Caco-2 (cell line): ENCODE data around the gene EPHB1. TPM values are rescaled to one million over a fixed set of nuclear protein-coding genes. Genes with fewer than 3 reads are reported as not detected.

ENCODE experiments used
- BruUV-seq: library from RNA; stranded (reverse); fragments of 400-500 nt; replicated peaks from 2 replicates; lab custom pipeline; 2021; lab: Mats Ljungman, UMichigan
- CTCF ChIA-PET: fragments of 300-600 bp; sonication (Branson Sonifier 250); formaldehyde crosslinking; loops from one replicate; lab custom pipeline; 2022; ENCODE audit warnings: antibody characterized with exemption; lab: Charles Lee
- POLR2A ChIA-PET: fragments of 300-600 bp; sonication (Branson Sonifier 250); formaldehyde crosslinking; loops from one replicate; lab custom pipeline; 2022; ENCODE audit warnings: antibody characterized with exemption; lab: Charles Lee
- DNase-seq, 2 experiments: peaks; one replicate each; pipeline versions ENCODE4 v3.0.0 to v3.0.0-alpha.2; 2020 to 2022
- H3K27me3 ChIP-seq: replicated peaks from 2 replicates; pipeline ENCODE4 v1.6.0; 2011; ENCODE audit warnings: low read length; ENCODE audit not compliant: control insufficient read depth, insufficient read depth
- H3K36me3 ChIP-seq: 2 replicates; pipeline ENCODE4 v1.5.1; 2011; ENCODE audit warnings: low read length; ENCODE audit not compliant: control insufficient read depth, insufficient read depth
- H3K4me1 ChIP-seq: fragments of 250-450 bp; sonication (Bioruptor Pico); 2 replicates; pipeline ENCODE4 v1.5.1; 2020; ENCODE audit warnings: mild to moderate bottlenecking
- H3K4me3 ChIP-seq: 2 replicates; pipeline ENCODE4 v1.5.1; 2011; ENCODE audit warnings: low read depth, mild to moderate bottlenecking, control low read depth, low read length
- H3K9me3 ChIP-seq: fragments of 250-450 bp; sonication (Bioruptor Pico); 2 replicates; pipeline ENCODE4 v1.5.1; 2020; ENCODE audit warnings: mild to moderate bottlenecking, moderate library complexity
- H3K27ac Mint-ChIP-seq: one replicate; pipeline ENCODE4 v1.8.0; 2022; ENCODE audit warnings: mixed read lengths; ENCODE audit not compliant: unreplicated experiment
- H3K27me3 Mint-ChIP-seq: one replicate; pipeline ENCODE4 v1.8.0; 2022; ENCODE audit warnings: mixed read lengths; ENCODE audit not compliant: insufficient read depth, unreplicated experiment
- H3K36me3 Mint-ChIP-seq: one replicate; pipeline ENCODE4 v1.8.0; 2022; ENCODE audit warnings: mild to moderate bottlenecking, mixed read lengths; ENCODE audit not compliant: insufficient read depth, unreplicated experiment
- H3K4me1 Mint-ChIP-seq: one replicate; pipeline ENCODE4 v1.8.0; 2022; ENCODE audit warnings: low read depth, mixed read lengths; ENCODE audit not compliant: unreplicated experiment
- H3K4me3 Mint-ChIP-seq: one replicate; pipeline ENCODE4 v1.8.0; 2022; ENCODE audit warnings: mild to moderate bottlenecking, moderate library complexity, mixed read lengths; ENCODE audit not compliant: unreplicated experiment
- H3K9me3 Mint-ChIP-seq: one replicate; pipeline ENCODE4 v1.8.0; 2022; ENCODE audit warnings: mixed read lengths; ENCODE audit not compliant: unreplicated experiment
- CTCF ChIP-seq, 2 experiments: fragments of 200-600 bp in 1 of 2; IDR thresholded peaks; 1 replicate in 1 of 2; 2 replicates in 1 of 2; pipeline versions ENCODE4 v1.5.1 to v1.8.0; 2011 to 2022; ENCODE audit warnings: antibody characterized with exemption in 1 of 2, control low read depth in 1 of 2, inconsistent platforms in 1 of 2, low read depth in 1 of 2, low read length in 1 of 2, mild to moderate bottlenecking in 1 of 2, moderate library complexity in 1 of 2; ENCODE audit not compliant: insufficient read depth in 1 of 2, severe bottlenecking in 1 of 2, unreplicated experiment in 1 of 2
- intact Hi-C: fragments of 100-400 bp; cut with micrococcal nuclease; formaldehyde crosslinking; loops from one replicate; pipeline ENCODE4 v1.10.0; 2022; ENCODE audit not compliant: unreplicated experiment
- total RNA-seq: library from RNA; stranded (reverse); gene quantifications from 2 replicates; pipeline ENCODE4 v1.2.3, GENCODE V29; 2022

EPHB1 gene
- total RNA-seq, 1 experiment from 2014 or later: 2.3 TPM

- Mint-ChIP-seq H3K36me3 (no peaks in the 10 kb centered on the region), H3K4me3 (no peak overlapping the region), H3K27ac (no peak overlapping the region), H3K4me1 (no peaks in the 10 kb centered on the region), H3K27me3 (no peaks in the 10 kb centered on the region), H3K9me3 (no peaks in the 10 kb centered on the region)
- CTCF ChIA-PET: no interaction called here
- DNase-seq: no peak
- no TSS peak for BruUV-seq
- H3K9me3 ChIP-seq: no peaks in the 10 kb centered on the region
- POLR2A ChIA-PET: no interaction called here
- no peaks in the 10 kb centered on the region for H3K4me1 ChIP-seq
- no peak overlapping the region for H3K4me3 ChIP-seq
- H3K27me3 ChIP-seq: no peaks in the 10 kb centered on the region
- no peaks in the 10 kb centered on the region for H3K36me3 ChIP-seq
- TF ChIP-seq CTCF (IDR thresholded peaks at IDR 0.05; ENCODE audit: insufficient read depth in 1 of 2, low read depth in 1 of 2, low read length in 1 of 2, severe bottlenecking in 1 of 2, unreplicated experiment in 1 of 2): no peak
- intact Hi-C loops: no loop called here
These were observed 246.5 kb downstream of the EPHB1 start for GRCh38 chr3:135041601-135042000.

- H3K27me3 ChIP-seq: no peaks in the 10 kb centered on the region
- TF ChIP-seq CTCF (IDR thresholded peaks at IDR 0.05; ENCODE audit: insufficient read depth in 1 of 2, low read depth in 1 of 2, low read length in 1 of 2, severe bottlenecking in 1 of 2, unreplicated experiment in 1 of 2): no peak
- H3K36me3 Mint-ChIP-seq: no peaks in the 10 kb centered on the region
- H3K27me3 Mint-ChIP-seq: peaks cover 5% of the 10 kb centered on the region
- CTCF ChIA-PET: no interaction called here
- H3K9me3 Mint-ChIP-seq: no peaks in the 10 kb centered on the region
- intact Hi-C loops: no loop called here
- no peak overlapping the region for H3K4me3 ChIP-seq
- no peak overlapping the region for H3K4me3 Mint-ChIP-seq
- no peaks in the 10 kb centered on the region for H3K4me1 Mint-ChIP-seq
- no peak overlapping the region for H3K27ac Mint-ChIP-seq
- DNase-seq: no peak
- no peaks in the 10 kb centered on the region for H3K36me3 ChIP-seq
- no peaks in the 10 kb centered on the region for H3K9me3 ChIP-seq
- no TSS peak for BruUV-seq
- POLR2A ChIA-PET: no interaction called here
- H3K4me1 ChIP-seq: no peaks in the 10 kb centered on the region
These were observed 252.0 kb downstream of the EPHB1 start for GRCh38 chr3:135047061-135047460.

- ChIA-PET POLR2A (no interaction called here), CTCF (interaction anchor here (1.0 kb wide), 1 partner anchor 255 kb away, joined by 3 read pairs; the partner anchor contains the start of gene EPHB1)
- Mint-ChIP-seq H3K4me1 (no peaks in the 10 kb centered on the region), H3K9me3 (no peaks in the 10 kb centered on the region), H3K27me3 (peaks cover 7% of the 10 kb centered on the region), H3K36me3 (no peaks in the 10 kb centered on the region), H3K4me3 (no peak overlapping the region), H3K27ac (no peak overlapping the region)
- Histone ChIP-seq H3K4me3 (no peak overlapping the region), H3K4me1 (no peaks in the 10 kb centered on the region), H3K36me3 (no peaks in the 10 kb centered on the region), H3K27me3 (no peaks in the 10 kb centered on the region), H3K9me3 (no peaks in the 10 kb centered on the region)
- no TSS peak for BruUV-seq
- TF ChIP-seq CTCF (IDR thresholded peaks at IDR 0.05; ENCODE audit: insufficient read depth in 1 of 2, low read depth in 1 of 2, low read length in 1 of 2, severe bottlenecking in 1 of 2, unreplicated experiment in 1 of 2): no peak
- intact Hi-C loops: no loop called here
- no peak for DNase-seq
These were observed 255.5 kb downstream of the EPHB1 start for GRCh38 chr3:135050536-135050935.
